Peyer's patch (tissue), 4 donors: ENCODE measurements around the gene TRAP1.

Experiments used
- CTCF ChIP-seq, 6 experiments: fragments of 450-650 bp in 4 of 6; fragments of 200-600 bp in 2 of 6; sonication (generic) in 1 of 6; IDR thresholded peaks; one replicate each; pipeline ENCODE4 v1.5.1; 2017 to 2019; ENCODE audit warnings: antibody characterized with exemption in 6 of 6, mild to moderate bottlenecking in 3 of 6, moderate library complexity in 1 of 6
- POLR2A ChIP-seq, 2 donors: fragments of 450-650 bp; IDR thresholded peaks; one replicate each; pipeline ENCODE4 v1.5.1; 2017; ENCODE audit warnings: antibody characterized with exemption in 2 of 2, mild to moderate bottlenecking in 2 of 2, moderate library complexity in 2 of 2

- TF ChIP-seq CTCF (IDR thresholded peaks at IDR 0.05) (no peak), POLR2A (IDR thresholded peaks at IDR 0.05) (no peak)
These were observed 28.5 kb upstream of the TRAP1 start for GRCh38 chr16:3745751-3746355.
